MG63 (cell line): Measurements from ENCODE around the gene HSD17B4. TPM values are rescaled to one million over a fixed set of nuclear protein-coding genes. Genes with fewer than 3 reads are reported as not detected.
"Not testable (repeated sequence)": the region's sequence is repeated elsewhere in the genome, so short reads cannot be mapped to it uniquely, and the experiment has no call there.

Experiments
- DNase-seq: peaks from one replicate; pipeline ENCODE4 v3.0.0-alpha.2; 2020
- H3K27me3 ChIP-seq: fragments of 250-450 bp; sonication (Bioruptor Pico); 2 replicates; pipeline ENCODE4 v1.5.1; 2020; ENCODE audit warnings: mild to moderate bottlenecking, moderate library complexity
- H3K36me3 ChIP-seq: fragments of 250-450 bp; sonication (Bioruptor Pico); 2 replicates; pipeline ENCODE4 v1.5.1; 2020; ENCODE audit warnings: mild to moderate bottlenecking, moderate library complexity
- H3K4me3 ChIP-seq: fragments of 250-450 bp; sonication (Bioruptor Pico); 2 replicates; pipeline ENCODE4 v1.5.1; 2020; ENCODE audit warnings: mild to moderate bottlenecking, moderate library complexity
- H3K9me3 ChIP-seq: fragments of 250-450 bp; sonication (Bioruptor Pico); 2 replicates; pipeline ENCODE4 v1.5.1; 2020; ENCODE audit warnings: mild to moderate bottlenecking, moderate library complexity
- total RNA-seq: library from RNA; depleted of rRNA; stranded (reverse); fragments of >200 nt; shearing (Covaris generic); gene quantifications from 2 replicates; pipeline ENCODE4 v1.2.3, GENCODE V29; 2014; ENCODE audit warnings: low replicate concordance

HSD17B4 gene
- total RNA-seq, 1 experiment from 2014 or later, result 156 TPM

DNA sequence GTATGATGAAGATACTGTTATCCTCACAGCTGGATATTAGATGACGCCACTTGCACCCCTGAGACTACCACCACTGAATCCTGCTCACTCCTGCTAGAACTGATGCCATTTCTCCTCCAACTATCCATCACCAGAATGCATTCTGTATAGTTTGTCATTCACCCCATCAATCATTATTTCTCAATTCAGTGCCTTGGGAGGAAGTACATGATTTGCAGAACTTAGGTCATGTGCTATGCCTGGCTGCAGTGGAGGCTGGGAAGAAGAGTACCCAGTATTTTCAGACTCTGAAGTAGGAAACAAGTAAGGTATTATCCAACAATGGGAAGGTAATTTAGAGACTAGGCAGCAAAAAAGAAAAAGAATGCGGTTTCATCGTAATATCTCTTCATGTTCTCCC, 26.2 kb upstream of the HSD17B4 start:
- Histone ChIP-seq H3K4me3 (no peak overlapping the region), H3K36me3 (no peaks in the 10 kb centered on the region), H3K27me3 (0 out of 2 replicates have a peak, but pooled peaks cover 2% of the 10 kb centered on the region), H3K9me3 (no peaks in the 10 kb centered on the region)
- no peak for DNase-seq

DNA sequence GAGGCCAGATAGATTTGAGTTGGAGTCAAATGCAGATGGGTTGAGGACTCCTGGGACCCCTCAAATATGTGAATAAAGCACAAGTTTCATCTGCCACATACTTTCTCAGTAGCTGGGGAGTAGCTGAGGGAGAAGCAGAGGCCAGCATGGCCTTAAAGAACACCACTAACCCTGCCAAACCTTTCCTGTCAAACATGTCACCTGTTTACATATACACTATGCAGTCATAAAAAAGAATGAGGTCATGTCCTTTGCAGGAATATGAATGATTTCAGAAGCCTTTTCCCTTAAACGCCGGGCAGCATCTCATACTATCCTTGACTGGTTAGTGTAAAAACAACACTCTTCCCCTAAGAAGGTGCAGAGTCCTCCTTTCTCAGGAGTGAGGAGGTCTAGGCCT, 25.2 kb upstream of the HSD17B4 start:
- H3K36me3 ChIP-seq, result no peaks in the 10 kb centered on the region
- 0 out of 2 replicates have a peak, but pooled peaks cover 2% of the 10 kb centered on the region for H3K27me3 ChIP-seq
- no peak for DNase-seq
- no peak overlapping the region for H3K4me3 ChIP-seq
- no peaks in the 10 kb centered on the region for H3K9me3 ChIP-seq

DNA sequence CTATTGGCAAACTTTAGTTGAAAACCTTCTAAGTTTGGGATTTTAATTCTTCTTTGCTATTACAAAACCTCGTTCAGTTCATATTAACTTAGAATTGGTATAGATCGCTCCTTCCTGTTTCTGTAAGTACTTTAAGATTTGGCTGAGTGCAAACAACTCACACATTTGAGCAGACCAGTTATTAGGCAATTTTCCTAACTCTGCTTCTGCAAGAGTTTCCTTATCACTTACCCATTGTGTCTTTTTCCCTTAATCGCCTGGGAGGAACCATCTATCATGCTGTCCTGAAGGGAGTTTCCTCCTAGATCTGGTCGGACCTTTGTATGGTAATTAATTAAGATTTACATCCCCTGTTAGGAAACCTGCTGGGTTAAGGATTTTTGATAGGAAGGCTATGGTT, 24.7 kb upstream of the HSD17B4 start:
- not testable (repeated sequence) for H3K4me3 ChIP-seq, H3K9me3 ChIP-seq, DNase-seq, H3K36me3 ChIP-seq, H3K27me3 ChIP-seq

DNA sequence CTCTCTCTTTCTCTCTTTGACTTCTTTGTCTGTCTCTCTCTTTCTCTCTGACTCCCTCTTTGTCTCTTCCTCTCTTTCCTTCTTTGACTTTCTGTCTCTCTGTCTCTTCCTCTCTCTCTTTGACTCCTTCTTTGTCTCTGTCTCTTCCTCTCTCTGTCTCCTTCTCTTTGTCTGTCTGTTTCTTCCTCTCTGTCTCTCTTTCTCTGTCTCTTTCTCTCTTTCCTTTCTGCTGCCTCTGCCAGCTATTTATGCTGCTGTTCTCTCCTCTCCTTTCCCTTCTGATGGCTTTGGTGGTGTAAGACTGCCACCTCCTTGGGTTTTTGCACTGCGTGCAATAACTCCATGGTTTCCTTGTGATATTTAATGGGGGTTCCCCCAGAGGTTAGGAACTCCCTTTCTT, 24.1 kb upstream of the HSD17B4 start:
- not testable (repeated sequence) for DNase-seq, H3K4me3 ChIP-seq, H3K9me3 ChIP-seq, H3K36me3 ChIP-seq, H3K27me3 ChIP-seq

DNA sequence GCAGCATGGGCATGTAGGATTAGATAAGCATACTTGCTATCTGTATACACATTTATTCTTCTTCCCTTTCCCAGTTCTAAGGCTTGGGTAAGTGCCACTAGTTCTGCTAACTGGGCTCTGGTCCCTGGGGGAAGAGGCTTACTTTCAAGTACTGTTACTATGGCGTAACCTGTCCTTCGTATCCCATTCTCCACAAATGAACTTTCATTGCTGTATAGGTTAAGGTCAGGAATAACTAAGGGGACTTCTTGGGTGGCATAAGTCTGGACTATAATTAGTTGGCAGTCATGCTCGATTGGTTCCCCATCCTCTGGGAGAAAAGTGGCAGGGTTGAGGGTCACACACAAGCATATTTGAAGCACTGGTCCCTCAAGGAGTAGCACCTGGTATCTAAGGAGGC, 23.7 kb upstream of the HSD17B4 start:
- not testable (repeated sequence) for DNase-seq, H3K9me3 ChIP-seq, H3K4me3 ChIP-seq, H3K36me3 ChIP-seq, H3K27me3 ChIP-seq

DNA sequence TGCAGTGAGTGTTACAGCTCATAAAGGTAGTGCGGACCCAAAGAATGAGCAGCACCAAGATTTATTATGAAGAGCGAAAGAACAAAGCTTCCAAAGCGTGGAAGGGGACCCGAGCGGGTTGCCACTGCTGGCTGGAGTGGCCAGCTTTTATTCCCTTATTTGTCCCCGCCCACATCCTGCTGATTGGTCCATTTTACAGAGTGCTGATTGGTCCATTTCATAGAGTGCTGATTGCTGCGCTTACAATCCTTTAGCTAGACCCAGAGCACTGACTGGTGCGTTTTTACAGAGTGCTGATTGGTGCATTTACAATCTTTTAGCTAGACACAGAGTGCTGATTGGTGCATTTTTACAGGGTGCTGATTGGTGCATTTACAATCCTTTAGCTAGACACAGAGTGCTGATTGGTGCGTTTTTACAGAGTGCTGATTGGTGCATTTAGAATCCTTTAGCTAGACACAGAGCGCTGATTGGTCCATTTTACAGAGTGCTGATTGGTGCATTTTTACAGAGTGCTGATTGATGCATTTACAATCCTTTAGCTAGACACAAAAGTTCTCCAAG, 19.5 kb upstream of the HSD17B4 start:
- not testable (repeated sequence) for H3K4me3 ChIP-seq, H3K9me3 ChIP-seq, DNase-seq, H3K27me3 ChIP-seq, H3K36me3 ChIP-seq

DNA sequence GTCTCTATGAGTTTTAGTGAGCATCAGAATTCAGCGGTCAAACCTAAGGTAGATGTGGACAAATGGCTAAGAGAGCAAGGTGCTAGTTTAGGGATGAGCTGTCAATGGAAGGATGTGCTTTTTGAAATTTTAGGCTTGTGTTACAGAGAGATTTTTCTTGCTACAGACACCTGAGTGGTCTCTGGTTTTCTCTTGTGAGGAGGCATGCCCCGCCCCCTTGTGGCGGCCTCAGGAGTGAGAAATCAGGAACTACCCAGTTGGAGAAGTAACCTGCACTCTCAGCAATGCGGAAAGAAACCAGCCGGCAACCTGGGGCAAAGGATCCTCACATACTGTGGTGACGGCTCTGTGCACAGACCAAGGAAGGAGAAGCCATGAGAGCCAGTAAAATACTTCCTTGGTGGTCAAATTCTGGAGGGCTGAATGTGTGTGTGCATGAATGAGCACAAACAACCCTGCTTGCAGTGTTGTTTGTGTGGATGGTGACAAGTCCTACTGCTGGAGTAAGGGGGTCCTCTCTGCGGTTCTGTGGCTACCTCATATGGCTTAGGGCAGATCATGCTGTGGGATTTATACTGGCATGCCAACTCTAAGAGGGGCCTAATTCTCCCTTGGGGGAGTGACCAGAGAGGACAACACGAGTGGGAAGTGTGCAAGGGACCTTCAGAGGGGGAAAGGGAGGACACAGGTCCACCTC, 16.7 kb upstream of the HSD17B4 start:
- Histone ChIP-seq H3K36me3 (no peaks in the 10 kb centered on the region), H3K9me3 (peaks cover 9% of the 10 kb centered on the region), H3K4me3 (no peak overlapping the region), H3K27me3 (peaks cover 22% of the 10 kb centered on the region)
- peak; percentile 35 for DNase-seq

DNA sequence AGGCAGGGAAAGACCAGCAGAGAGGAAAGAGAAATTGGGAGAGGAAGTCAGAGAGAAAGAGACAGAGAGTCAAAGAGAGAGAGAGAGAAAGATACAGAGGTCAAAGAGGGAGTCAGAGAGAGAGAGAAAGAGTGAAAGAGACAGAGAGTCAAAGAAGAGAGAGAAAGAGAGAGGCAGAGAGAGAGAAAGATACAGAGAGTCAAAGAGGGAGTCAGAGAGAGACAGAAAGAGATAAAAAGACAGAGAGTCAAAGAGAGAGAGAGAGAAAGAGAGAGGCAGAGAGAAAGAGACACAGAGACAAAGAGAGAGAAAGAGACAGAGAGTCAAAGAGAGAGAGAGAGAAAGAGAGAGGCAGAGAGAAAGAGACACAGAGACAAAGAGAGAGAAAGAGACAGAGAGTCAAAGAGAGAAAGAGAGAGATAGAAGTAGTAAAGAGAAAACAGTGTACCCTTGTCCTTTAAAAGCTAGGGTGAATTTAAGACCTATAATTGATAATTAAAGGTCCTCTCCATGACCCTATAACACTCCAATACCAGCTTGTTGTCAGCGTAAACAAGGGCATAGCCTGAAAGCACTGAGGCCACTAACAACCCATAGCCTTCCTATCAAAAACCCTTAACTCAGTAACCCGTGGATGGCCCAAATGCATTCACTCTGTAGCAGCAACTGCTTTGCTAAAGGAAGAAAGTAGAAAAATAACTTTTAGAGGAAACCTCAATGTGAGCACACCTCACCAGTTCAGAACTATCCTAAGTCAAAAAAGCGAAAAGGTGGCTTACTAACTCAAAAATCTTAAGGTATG, 14.3 kb upstream of the HSD17B4 start:
- H3K9me3 ChIP-seq, H3K4me3 ChIP-seq, DNase-seq, H3K36me3 ChIP-seq: not testable (repeated sequence)
- peaks cover 22% of the 10 kb centered on the region for H3K27me3 ChIP-seq

DNA sequence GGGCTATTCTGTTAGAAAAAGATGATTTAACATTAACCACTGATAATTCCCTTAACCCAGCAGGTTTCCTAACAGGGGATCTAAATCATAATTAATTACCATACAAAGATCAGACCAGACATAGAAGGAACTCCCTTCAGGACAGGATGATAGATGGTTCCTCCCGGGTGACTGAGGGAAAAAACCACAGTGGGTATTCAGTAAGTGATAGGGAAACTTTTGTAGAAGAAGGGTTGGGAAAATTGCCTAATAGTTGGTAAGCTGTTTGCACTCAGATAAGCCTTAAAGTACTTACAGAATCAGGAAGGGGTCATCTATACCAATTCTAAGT, 13.7 kb upstream of the HSD17B4 start:
- H3K27me3 ChIP-seq, result peaks cover 22% of the 10 kb centered on the region
- not testable (repeated sequence) for H3K9me3 ChIP-seq, H3K4me3 ChIP-seq, DNase-seq, H3K36me3 ChIP-seq

DNA sequence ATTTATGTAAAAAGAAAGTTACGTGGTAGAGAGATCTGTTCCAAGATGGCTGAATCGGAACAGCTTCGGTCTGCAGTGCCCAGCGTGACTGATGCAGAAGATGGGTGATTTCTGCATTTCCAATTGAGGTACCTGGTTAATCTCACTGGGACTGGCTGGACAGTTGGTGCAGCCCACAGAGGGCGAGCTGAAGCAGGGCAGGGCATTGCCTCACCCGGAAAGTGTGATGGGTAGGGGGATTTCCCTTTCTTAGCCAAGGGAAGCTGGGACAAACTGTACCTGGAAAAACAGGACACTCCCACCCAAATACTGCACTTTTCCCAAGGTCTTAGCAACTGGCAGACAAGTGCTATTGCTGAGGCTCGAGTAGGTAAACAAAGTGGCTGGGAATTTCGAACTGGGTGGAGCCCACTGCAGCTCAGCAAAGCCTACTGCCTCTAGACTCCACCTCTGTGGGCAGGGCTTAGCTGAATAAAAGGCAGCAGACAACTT, 13.1 kb upstream of the HSD17B4 start:
- Histone ChIP-seq H3K36me3 (no peaks in the 10 kb centered on the region), H3K9me3 (peaks cover 13% of the 10 kb centered on the region), H3K4me3 (no peak overlapping the region), H3K27me3 (peaks cover 22% of the 10 kb centered on the region)
- no peak for DNase-seq

DNA sequence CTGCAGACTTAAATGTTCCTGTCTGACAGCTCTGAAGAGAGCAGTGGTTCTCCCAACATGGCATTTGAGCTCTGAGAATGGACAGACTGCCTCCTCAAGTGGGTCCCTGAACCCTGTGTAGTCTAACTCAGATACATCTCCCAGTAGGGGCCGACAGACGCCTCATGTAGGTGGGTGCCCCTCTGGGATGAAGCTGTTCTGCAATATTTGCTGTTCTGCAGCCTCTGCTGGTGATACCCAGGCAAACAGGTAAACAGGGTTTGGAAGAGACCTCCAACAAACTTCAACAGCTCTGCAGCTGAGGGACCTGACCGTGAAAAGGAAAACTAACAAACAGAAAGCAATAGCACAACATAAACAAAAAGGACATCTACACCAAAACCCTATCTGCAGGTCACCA, 12.7 kb upstream of the HSD17B4 start:
- H3K27me3 ChIP-seq, result peaks cover 22% of the 10 kb centered on the region
- not testable (repeated sequence) for DNase-seq, H3K36me3 ChIP-seq, H3K4me3 ChIP-seq
- H3K9me3 ChIP-seq, result peaks cover 14% of the 10 kb centered on the region

DNA sequence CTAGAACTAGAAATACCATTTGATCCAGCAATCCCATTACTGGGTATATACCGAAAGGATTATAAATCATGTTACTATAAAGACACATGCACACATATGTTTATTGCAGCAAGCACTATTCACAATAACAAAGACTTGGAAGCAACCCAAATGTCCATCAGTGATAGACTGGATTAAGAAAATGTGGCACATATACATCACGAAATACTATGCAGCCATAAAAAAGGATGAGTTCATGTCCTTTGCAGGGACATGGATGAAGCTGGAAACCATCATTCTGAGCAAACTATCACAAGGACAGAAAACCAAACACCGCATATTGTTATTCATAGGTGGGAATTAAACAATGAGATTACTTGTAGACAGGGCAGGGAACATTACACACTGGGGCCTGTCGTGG, 7.7 kb upstream of the HSD17B4 start:
- not testable (repeated sequence) for DNase-seq, H3K4me3 ChIP-seq, H3K27me3 ChIP-seq, H3K36me3 ChIP-seq
- peaks cover 12% of the 10 kb centered on the region for H3K9me3 ChIP-seq

DNA sequence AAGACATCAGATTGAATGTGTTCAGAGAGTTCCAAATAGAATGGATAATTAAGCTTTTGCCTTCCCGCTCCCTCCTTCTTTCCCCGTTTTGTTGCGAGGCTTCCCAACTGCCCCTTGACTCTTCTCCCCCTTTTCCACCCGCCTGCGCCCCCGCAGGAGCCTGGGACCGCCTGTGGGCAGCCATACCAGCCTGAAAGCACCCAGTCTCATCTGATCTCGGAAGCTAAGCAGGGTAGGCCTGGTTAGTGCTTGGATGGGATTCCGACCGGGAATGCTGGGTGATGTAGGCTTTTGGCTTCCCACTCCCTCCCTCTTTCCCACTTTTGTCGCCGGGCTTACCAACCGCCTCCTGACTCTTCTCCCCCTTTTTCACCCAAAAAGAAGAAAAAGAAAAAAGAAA, 6.8 kb upstream of the HSD17B4 start:
- DNase-seq, result no peak
- peaks cover 12% of the 10 kb centered on the region for H3K9me3 ChIP-seq
- H3K27me3 ChIP-seq, result no peaks in the 10 kb centered on the region; the same call in 1 of the 2 replicates
- no peak overlapping the region for H3K4me3 ChIP-seq
- H3K36me3 ChIP-seq, result no peaks in the 10 kb centered on the region

DNA sequence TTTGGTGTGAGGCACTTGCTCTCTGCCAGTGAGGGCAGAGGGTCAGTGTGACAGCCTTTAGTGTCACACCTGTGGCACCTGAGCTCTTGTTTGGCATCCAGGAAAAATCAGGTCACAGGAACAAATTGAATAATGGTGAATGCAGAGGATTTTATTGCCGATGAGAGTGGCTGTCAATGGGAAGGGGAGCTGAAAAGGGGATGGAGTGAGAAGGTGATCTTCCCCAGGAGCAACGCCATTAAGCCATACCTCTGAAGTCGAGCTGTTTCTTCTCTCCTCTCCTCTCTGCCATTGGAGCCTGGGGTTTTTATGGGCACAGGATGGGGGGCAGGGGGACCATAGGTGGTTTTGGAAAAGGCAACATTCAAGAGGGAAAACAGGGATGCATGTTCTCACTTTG, 2.4 kb upstream of the HSD17B4 start:
- Histone ChIP-seq H3K36me3 (no peaks in the 10 kb centered on the region), H3K4me3 (no peak overlapping the region), H3K9me3 (peaks cover 3% of the 10 kb centered on the region; the same call in 1 of the 2 replicates), H3K27me3 (no peaks in the 10 kb centered on the region)
- no peak for DNase-seq

DNA sequence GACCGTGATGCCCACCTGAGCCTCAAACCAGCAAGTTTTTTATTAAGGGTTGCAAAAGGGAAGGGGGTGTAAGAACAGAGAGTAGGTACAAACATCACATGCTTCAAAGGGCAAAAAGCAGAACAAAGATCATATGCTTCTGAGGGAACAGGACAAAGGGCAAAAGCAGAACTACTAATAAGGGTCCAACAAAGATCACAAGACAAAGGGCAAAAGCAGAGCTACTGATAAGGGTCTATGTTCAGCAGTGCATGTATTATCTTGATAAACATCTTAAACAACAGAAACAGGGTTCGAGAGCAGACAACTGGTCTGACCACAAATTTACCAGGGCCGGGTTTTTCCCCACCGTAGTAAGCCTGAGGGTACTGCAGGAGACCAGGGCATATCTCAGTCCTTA, 1.7 kb upstream of the HSD17B4 start:
- H3K4me3 ChIP-seq, DNase-seq, H3K9me3 ChIP-seq, H3K27me3 ChIP-seq, H3K36me3 ChIP-seq: not testable (repeated sequence)

DNA sequence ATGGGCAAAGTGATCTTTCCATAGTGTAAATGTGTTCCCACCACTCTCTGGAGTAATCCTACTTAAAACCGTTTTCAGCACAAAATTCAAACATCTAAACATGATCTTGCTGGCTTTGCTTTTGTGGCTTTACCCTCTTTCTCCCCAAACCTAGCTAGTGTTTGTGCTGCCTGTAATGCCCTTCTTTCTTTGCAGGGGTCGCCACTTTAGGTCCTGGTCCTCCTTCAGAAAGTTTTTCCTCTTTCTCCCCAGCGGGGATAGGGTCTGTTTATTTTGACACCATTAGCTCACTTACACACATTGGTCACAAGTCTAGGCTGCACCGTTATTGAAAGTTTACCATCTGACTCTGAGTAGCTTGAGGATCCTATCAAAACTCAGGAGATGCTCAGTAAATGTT, 736 bp upstream of the HSD17B4 start:
- H3K27me3 ChIP-seq, result no peaks in the 10 kb centered on the region
- H3K4me3 ChIP-seq, result no peak overlapping the region; the same call in 1 of the 2 replicates
- H3K36me3 ChIP-seq, result peaks cover under 1% of the 10 kb centered on the region; the same call in 1 of the 2 replicates
- peaks cover 3% of the 10 kb centered on the region; the same call in 1 of the 2 replicates for H3K9me3 ChIP-seq
- DNase-seq, result no peak

DNA sequence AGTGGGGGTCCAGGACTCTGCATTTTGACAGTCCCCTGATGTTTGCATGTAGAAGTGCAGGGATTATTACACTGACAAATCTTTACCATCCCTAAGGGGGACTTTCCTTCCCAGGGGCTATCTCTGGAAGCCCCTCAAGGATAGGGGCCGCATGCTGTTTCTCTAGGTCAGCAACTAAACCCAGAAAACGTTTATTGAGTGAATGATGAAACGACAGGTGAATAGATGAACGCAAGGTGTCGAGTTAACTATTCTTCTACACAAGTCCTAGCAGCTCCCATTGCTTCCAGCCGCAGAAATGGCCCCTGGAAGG, 281 bp upstream of the HSD17B4 start:
- DNase-seq, result no peak
- Histone ChIP-seq H3K36me3 (peaks cover 3% of the 10 kb centered on the region), H3K9me3 (peaks cover 3% of the 10 kb centered on the region; the same call in 1 of the 2 replicates), H3K27me3 (no peaks in the 10 kb centered on the region), H3K4me3 (peak overlapping the region; percentile 86)

DNA sequence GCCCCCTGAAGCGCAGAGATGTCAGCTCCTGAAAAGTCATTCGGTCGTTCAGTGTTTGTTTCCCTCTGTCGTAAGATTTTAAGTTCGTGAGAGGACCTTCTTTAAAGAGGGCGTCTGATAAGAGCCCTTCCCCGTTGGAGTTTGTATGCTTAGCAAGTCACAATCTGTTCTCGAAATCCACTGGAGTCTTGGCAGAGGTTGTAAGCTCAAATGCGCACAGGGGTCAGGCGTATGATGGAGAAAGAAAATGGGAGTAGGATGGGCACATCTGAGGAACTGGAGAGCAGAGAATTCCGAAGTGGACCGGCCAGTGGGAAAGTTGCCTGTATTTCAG, 710 bp downstream of the HSD17B4 start:
- Histone ChIP-seq H3K27me3 (no peaks in the 10 kb centered on the region), H3K36me3 (peaks cover 9% of the 10 kb centered on the region), H3K4me3 (peak overlapping the region; percentile 86), H3K9me3 (peaks cover 3% of the 10 kb centered on the region; the same call in 1 of the 2 replicates)
- no peak for DNase-seq
